Heart right ventricle (tissue), 16 donors: Measurements from ENCODE around the gene PHGDH. TPM values are rescaled to one million over a fixed set of nuclear protein-coding genes. Genes with fewer than 3 reads are reported as not detected.

ENCODE experiments used
- ATAC-seq, 8 donors: fragments of 200-7000 bp; cut with Tn5 transposase; one replicate each; pipeline ENCODE4 v1.9.1; 2020; ENCODE audit warnings: mild to moderate bottlenecking in 8 of 8, moderate library complexity in 8 of 8, moderate number of reproducible peaks in 1 of 8
- DNase-seq, 2 donors: peaks; one replicate each; pipeline ENCODE4 v3.0.0-alpha.2; 2020
- H3K27ac ChIP-seq, 10 donors: fragments of 200-600 bp; sonication (generic) in 2 of 10; one replicate each; pipeline versions ENCODE4 v1.5.0 to v1.8.0; 2020 to 2022; ENCODE audit warnings: mild to moderate bottlenecking in 3 of 10
- H3K27me3 ChIP-seq, 7 donors: fragments of 200-600 bp; one replicate each; pipeline ENCODE4 v1.8.0; 2021 to 2022; ENCODE audit warnings: mild to moderate bottlenecking in 2 of 7
- H3K36me3 ChIP-seq, 9 donors: fragments of 200-600 bp; sonication (generic) in 1 of 9; one replicate each; pipeline versions ENCODE4 v1.5.0 to v1.8.0; 2020 to 2022; ENCODE audit warnings: mild to moderate bottlenecking in 2 of 9
- H3K4me1 ChIP-seq, 9 donors: fragments of 200-600 bp; sonication (generic) in 1 of 9; one replicate each; pipeline versions ENCODE4 v1.5.0 to v1.8.0; 2020 to 2022; ENCODE audit warnings: mild to moderate bottlenecking in 4 of 9
- H3K4me3 ChIP-seq, 10 donors: fragments of 200-600 bp; sonication (generic) in 2 of 10; one replicate each; pipeline versions ENCODE4 v1.5.0 to v1.8.0; 2020 to 2022; ENCODE audit warnings: mild to moderate bottlenecking in 7 of 10, moderate library complexity in 2 of 10
- H3K9me3 ChIP-seq, 11 donors: fragments of 200-600 bp in 10 of 11; sonication (generic) in 2 of 11; one replicate each; pipeline versions ENCODE4 v1.5.0 to v1.8.0; 2013 to 2022; ENCODE audit warnings: mild to moderate bottlenecking in 2 of 11, control low read depth in 1 of 11, moderate library complexity in 1 of 11
- CTCF ChIP-seq, 9 donors: fragments of 200-600 bp; sonication (generic) in 2 of 9; IDR thresholded peaks; one replicate each; pipeline versions ENCODE4 v1.5.0 to v1.8.0; 2021 to 2022; ENCODE audit warnings: antibody characterized with exemption in 9 of 9, mild to moderate bottlenecking in 5 of 9, moderate library complexity in 1 of 9
- WGBS, 2 donors: extraction: QIAGEN DNeasy Blood & Tissue Kit; methylation state at CpG; one replicate each; pipeline ENCODE4 v1.1.7; 2013; ENCODE audit warnings: inconsistent platforms in 1 of 2; 5-methylcytosine and 5-hydroxymethylcytosine counted together
- intact Hi-C, 10 donors: fragments of 100-400 bp; cut with DNase I; formaldehyde crosslinking; loops; one replicate each; pipeline versions ENCODE4 v1.11.1 to v1.14.2; 2022
- polyA plus RNA-seq, 2 donors: library from polyadenylated mRNA; stranded (reverse); fragments of 200-250 nt; gene quantifications; one replicate each; pipeline ENCODE4 v1.2.3, GENCODE V29; 2013
- total RNA-seq, 10 donors: library from RNA; stranded (reverse); fragmentation: NEBNext Ultra II Directional in 3 of 10; extraction: Animal tissue kit (Norgen Biotek cat#: 25700) in 3 of 10; gene quantifications; one replicate each; pipeline versions ENCODE4 v1.2.1 to v1.2.4, GENCODE V29; 2021 to 2023
- donor health status: Arrhythmogenic right ventricular cardiomyopathy.
- donor health status: ischemic (EF 13 %, LVEDD 7.1; RV severe dilation, severe dysfunction).
- donor health status: healthy with polysubstance abuse.
- donor health status: DM: no; HTN: yes; CAD: no.
- donor health status: DM: no; HTN: no; CAD: no.
- donor health status: ischemic (EF 25% LVEDD 6.9; RV normal size, moderate dysfunction).
- donor health status: ischemic (EF 25% LVEDD 5.7; RV mildly dilated, moderate dysfunction).
- donor health status: healthy.
- donor health status: DM: yes; HTN: yes; CAD: no.
- donor health status: Ischemic cardiomyopathy.
- donor health status: ischemic (EF 35%, LVEDD 5.7; RV mildly dilated, moderate dysfunction).
- donor health status: nonischemic (EF 11% LVEDD 7.7; RV severe dilation, severe dysfunction).
- donor health status: DM: yes; HTN: yes; CAD: no.
- donor health status: PGD.
- donor health status: ischemic (EF 29% LVEDD 5.4; RV normal size, mild dysfunction).
- donor health status: nonischemic (EF 23%, LVEDD 6.1; RV moderate dilation, normal function).

Gene PHGDH
- total and polyA plus RNA-seq, 12 donors = 3.8 to 23.4 (median 5.0) TPM

- intact Hi-C loops = no loop called here
- H3K27me3 ChIP-seq = peaks cover 0 to 7% (median 0%) of the 10 kb centered on the region in 7 donors
- WGBS, 2 donors = 95 to 96% methylated on average over 4 of the region's 4 CpGs
- H3K36me3 ChIP-seq = no peaks in the 10 kb centered on the region
- ATAC-seq = no peak
- H3K4me3 ChIP-seq = no peak overlapping the region
- DNase-seq = no peak
- TF ChIP-seq CTCF (IDR thresholded peaks at IDR 0.05) = no peak
- no peaks in the 10 kb centered on the region for H3K9me3 ChIP-seq
- H3K27ac ChIP-seq = no peak overlapping the region
- peaks cover 0 to 10% (median 0%) of the 10 kb centered on the region in 9 donors for H3K4me1 ChIP-seq
Observed at GRCh38 chr1:119791377-119791776, 79.6 kb downstream of the PHGDH start.

Other genes with a start within 250 kb of the PHGDH start
- not detected for gene HSD3B1, start 204.7 kb upstream of the PHGDH start, total RNA-seq
- not detected for gene HSD3B1, start 204.7 kb upstream of the PHGDH start, polyA plus RNA-seq
- 10 to 100 TPM in 7 of 10 donors, 1 to 10 TPM in 3; 7.7 to 14.1 (median 10.4) TPM for gene ZNF697, start 63.7 kb upstream of the PHGDH start, total RNA-seq
- gene ZNF697, start 63.7 kb upstream of the PHGDH start, polyA plus RNA-seq = 1 to 10 TPM; 2.3 to 3.1 TPM
- 100 to 1,000 TPM in 2 of 10 donors, 10 to 100 TPM in 3, 1 to 10 TPM in 4, under 1 TPM in 1; 0.83 to 313 (median 11.2) TPM for gene HMGCS2, start 57.0 kb downstream of the PHGDH start, total RNA-seq
- gene HMGCS2, start 57.0 kb downstream of the PHGDH start, polyA plus RNA-seq = 10 to 100 TPM in 1 of 2 donors, 1 to 10 TPM in 1; 1.1 to 36.9 TPM
- gene REG4, start 99.5 kb downstream of the PHGDH start, total RNA-seq = not detected
- gene REG4, start 99.5 kb downstream of the PHGDH start, polyA plus RNA-seq = not detected
- not detected for gene ADAM30, start 184.6 kb downstream of the PHGDH start, total RNA-seq
- gene ADAM30, start 184.6 kb downstream of the PHGDH start, polyA plus RNA-seq = not detected